WTC11 (cell line): ENCODE measurements around the gene RGS19.

ENCODE experiments used
- ATF2 ChIP-seq: sonication (generic); formaldehyde crosslinking; IDR thresholded peaks from 2 replicates; pipeline ENCODE4 v1.8.1; 2022; ENCODE audit warnings: low read depth, missing genetic modification reagents, borderline replicate concordance
- CTCF ChIP-seq: fragments of 200-600 bp; IDR thresholded peaks from 2 replicates; pipeline ENCODE4 v1.8.0; 2022; ENCODE audit warnings: antibody characterized with exemption
- MAX ChIP-seq: sonication (generic); formaldehyde crosslinking; IDR thresholded peaks from 2 replicates; pipeline ENCODE4 v1.8.0; 2022; ENCODE audit warnings: mild to moderate bottlenecking, missing genetic modification reagents
- TEAD4 ChIP-seq: sonication (generic); formaldehyde crosslinking; IDR thresholded peaks from 2 replicates; pipeline ENCODE4 v1.8.0; 2022; ENCODE audit warnings: mild to moderate bottlenecking, missing genetic modification reagents
- USF2 ChIP-seq: sonication (generic); formaldehyde crosslinking; IDR thresholded peaks from 2 replicates; pipeline ENCODE4 v1.8.1; 2023; ENCODE audit warnings: mild to moderate bottlenecking, missing genetic modification reagents, moderate library complexity

- TF ChIP-seq USF2 (no peak), MAX (no peak), ATF2 (CRISPR knock-in tag) (no peak), CTCF (no peak), TEAD4 (CRISPR knock-in tag) (no peak)
Measured at GRCh38 chr20:64067005-64067632, 12.2 kb downstream of the RGS19 start.
